H1 (cell line): ENCODE measurements around the gene TEX36. TPM values are rescaled to one million over a fixed set of nuclear protein-coding genes. Genes with fewer than 3 reads are reported as not detected.

ENCODE experiments used
- CEBPB ChIP-seq: IDR thresholded peaks from 2 replicates; pipeline ENCODE4 v1.6.1; 2012; ENCODE audit warnings: low read depth, low read length
- polyA plus RNA-seq, 7 experiments: library from polyadenylated mRNA; depleted of rRNA in 3 of 7; stranded (reverse) in 5 of 7; unstranded in 2 of 7; fragments of >200 nt in 5 of 7; fragments of 200-250 nt in 2 of 7; gene quantifications; 1 replicate in 5 of 7; 2 replicates in 1 of 7; 4 replicates in 1 of 7; pipeline versions ENCODE4 v1.2.1 to v1.2.3, GENCODE V29; 2011 to 2013; ENCODE audit warnings: missing spikeins in 2 of 7, mixed read lengths in 2 of 7
- total RNA-seq: library from RNA; stranded (reverse); fragmentation: NEBNext Ultra II Directional; extraction: Animal tissue kit (Norgen Biotek cat#: 25700); gene quantifications from 2 replicates; pipeline ENCODE4 v1.2.1, GENCODE V29; 2021

Gene TEX36
- total and polyA plus RNA-seq, 2 of the 8 experiments (the other 6 are each of a cell fraction or from before 2014, with no cell fraction given): not detected

DNA sequence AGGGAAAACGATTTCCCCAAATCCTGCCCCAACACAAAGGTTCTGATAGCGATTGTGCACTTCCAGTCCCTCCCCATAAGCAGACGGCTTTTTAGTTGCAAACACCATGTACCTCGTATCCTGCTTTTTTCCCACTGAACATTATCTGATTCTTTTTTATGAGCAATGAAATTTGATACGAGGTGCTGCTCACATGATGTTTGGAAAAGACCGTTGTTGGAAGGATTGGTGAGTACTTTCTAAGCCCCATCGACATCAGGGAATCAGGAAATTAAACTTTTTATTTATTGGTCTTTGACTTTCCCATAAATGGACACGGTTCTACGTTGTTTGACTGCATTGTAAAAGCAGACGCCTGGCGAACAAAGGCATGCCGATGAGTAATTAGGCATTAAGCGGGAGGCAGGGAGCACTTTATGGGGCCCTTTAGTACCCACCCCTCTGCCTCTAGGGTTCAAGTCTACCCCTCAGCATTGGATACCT is 49.4 kb downstream of the TEX36 start (continued):
- TF ChIP-seq CEBPB: no peak
